Heart left ventricle (tissue), 16 donors: ENCODE measurements around the gene UBN1. TPM values are rescaled to one million over a fixed set of nuclear protein-coding genes. Genes with fewer than 3 reads are reported as not detected.

Experiments
- ATAC-seq, 4 donors: fragments of 200-7000 bp; cut with Tn5 transposase; one replicate each; pipeline ENCODE4 v1.9.1; 2020 to 2022; ENCODE audit warnings: moderate library complexity in 4 of 4, mild to moderate bottlenecking in 3 of 4, moderate number of reproducible peaks in 1 of 4
- DNase-seq, 5 donors: peaks; one replicate each; pipeline ENCODE4 v3.0.0-alpha.2; 2020
- H3K27ac ChIP-seq, 12 donors: fragments of 200-600 bp; sonication (generic) in 4 of 12; one replicate each; pipeline versions ENCODE4 v1.5.0 to v1.8.0; 2016 to 2022; ENCODE audit warnings: mild to moderate bottlenecking in 2 of 12
- H3K27me3 ChIP-seq, 9 donors: fragments of 200-600 bp; sonication (generic) in 2 of 9; one replicate each; pipeline versions ENCODE4 v1.5.1 to v1.8.0; 2016 to 2022; ENCODE audit warnings: mild to moderate bottlenecking in 3 of 9
- H3K36me3 ChIP-seq, 9 donors: fragments of 200-600 bp; sonication (generic) in 2 of 9; one replicate each; pipeline versions ENCODE4 v1.5.0 to v1.8.0; 2018 to 2022; ENCODE audit warnings: mild to moderate bottlenecking in 2 of 9
- H3K4me1 ChIP-seq, 12 donors: fragments of 200-600 bp; sonication (generic) in 4 of 12; one replicate each; pipeline versions ENCODE4 v1.5.0 to v1.8.0; 2016 to 2022; ENCODE audit warnings: mild to moderate bottlenecking in 3 of 12
- H3K4me3 ChIP-seq, 12 donors: fragments of 200-600 bp; sonication (generic) in 4 of 12; one replicate each; pipeline versions ENCODE4 v1.5.0 to v1.8.0; 2017 to 2022; ENCODE audit warnings: mild to moderate bottlenecking in 9 of 12, moderate library complexity in 4 of 12
- H3K9me3 ChIP-seq, 12 donors: fragments of 200-600 bp; sonication (generic) in 4 of 12; one replicate each; pipeline versions ENCODE4 v1.5.0 to v1.8.0; 2016 to 2022; ENCODE audit warnings: mild to moderate bottlenecking in 1 of 12
- POLR2A ChIP-seq, 2 donors: fragments of 450-650 bp; IDR thresholded peaks; one replicate each; pipeline ENCODE4 v1.6.1; 2017; ENCODE audit warnings: antibody characterized with exemption in 2 of 2, mild to moderate bottlenecking in 2 of 2, moderate library complexity in 2 of 2
- WGBS, 4 donors: extraction: QIAGEN DNeasy Blood & Tissue Kit in 2 of 4; methylation state at CpG; one replicate each; pipeline versions ENCODE4 v1.1.5 to v1.1.7; 2013 to 2018; 5-methylcytosine and 5-hydroxymethylcytosine counted together
- intact Hi-C, 10 donors: fragments of 100-400 bp; cut with DNase I; formaldehyde crosslinking; loops; one replicate each; pipeline versions ENCODE4 v1.11.1 to v1.14.2; 2022
- polyA plus RNA-seq, 2 donors: library from polyadenylated mRNA; stranded (reverse); fragments of 200-250 nt; gene quantifications; one replicate each; pipeline ENCODE4 v1.2.3, GENCODE V29; 2013
- total RNA-seq, 9 donors: library from RNA; depleted of rRNA in 2 of 9; stranded (reverse); fragments of >200 nt in 2 of 9; fragmentation: NEBNext Ultra II Directional in 3 of 9; extraction: Animal tissue kit (Norgen Biotek cat#: 25700) in 3 of 9; gene quantifications; one replicate each; pipeline versions ENCODE4 v1.1.0 to v1.2.4, GENCODE V29; 2016 to 2023
- TF ChIP-seq, protein P1 (sequence below), 12 donors: fragments of 200-600 bp; sonication (generic) in 4 of 12; IDR thresholded peaks; one replicate each; pipeline versions ENCODE4 v1.5.0 to v1.8.0; 2018 to 2022; ENCODE audit warnings: antibody characterized with exemption in 12 of 12, mild to moderate bottlenecking in 5 of 12
- donor health status: ischemic (EF 13 %, LVEDD 7.1; RV severe dilation, severe dysfunction).
- donor health status: healthy with polysubstance abuse.
- donor health status: DM: no; HTN: yes; CAD: no.
- donor health status: DM: no; HTN: no; CAD: no.
- donor health status: ischemic (EF 25% LVEDD 6.9; RV normal size, moderate dysfunction).
- donor health status: ischemic (EF 25% LVEDD 5.7; RV mildly dilated, moderate dysfunction).
- donor health status: healthy.
- donor health status: DM: yes; HTN: yes; CAD: no.
- donor health status: ischemic (EF 35%, LVEDD 5.7; RV mildly dilated, moderate dysfunction).
- donor health status: nonischemic (EF 11% LVEDD 7.7; RV severe dilation, severe dysfunction).
- donor health status: DM: yes; HTN: yes; CAD: no.
- donor health status: PGD.
- donor health status: ischemic (EF 29% LVEDD 5.4; RV normal size, mild dysfunction).
- donor health status: nonischemic (EF 23%, LVEDD 6.1; RV moderate dilation, normal function).

The UBN1 gene
- total and polyA plus RNA-seq, 11 donors, result 20.3 to 77.9 (median 32.7) TPM

DNA sequence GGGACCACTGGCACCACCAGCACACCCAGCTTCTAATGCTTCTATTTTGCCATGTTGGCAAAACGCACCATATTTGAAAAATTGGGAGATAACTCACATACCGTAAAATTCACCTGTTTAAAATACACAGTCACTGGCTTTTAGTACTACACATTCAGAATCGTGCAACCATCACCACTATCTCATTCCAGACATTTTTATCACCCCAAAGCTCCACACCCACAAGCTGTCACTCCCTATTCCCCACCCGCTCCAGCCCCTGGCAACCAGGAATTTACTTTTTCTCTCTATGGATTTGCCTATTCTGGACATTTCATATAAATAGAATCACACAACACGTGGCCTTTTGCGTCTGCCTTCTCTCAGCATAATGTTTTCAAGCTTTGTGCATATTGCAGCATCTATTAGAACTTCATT lies 64.7 kb downstream of the UBN1 start:
- no peak overlapping the region for H3K4me3 ChIP-seq
- 61 to 74% (median 68%) methylated on average over 6 of the region's 6 CpGs for WGBS, 4 donors
- H3K27me3 ChIP-seq, result no peaks in the 10 kb centered on the region
- TF ChIP-seq, protein P1, sequence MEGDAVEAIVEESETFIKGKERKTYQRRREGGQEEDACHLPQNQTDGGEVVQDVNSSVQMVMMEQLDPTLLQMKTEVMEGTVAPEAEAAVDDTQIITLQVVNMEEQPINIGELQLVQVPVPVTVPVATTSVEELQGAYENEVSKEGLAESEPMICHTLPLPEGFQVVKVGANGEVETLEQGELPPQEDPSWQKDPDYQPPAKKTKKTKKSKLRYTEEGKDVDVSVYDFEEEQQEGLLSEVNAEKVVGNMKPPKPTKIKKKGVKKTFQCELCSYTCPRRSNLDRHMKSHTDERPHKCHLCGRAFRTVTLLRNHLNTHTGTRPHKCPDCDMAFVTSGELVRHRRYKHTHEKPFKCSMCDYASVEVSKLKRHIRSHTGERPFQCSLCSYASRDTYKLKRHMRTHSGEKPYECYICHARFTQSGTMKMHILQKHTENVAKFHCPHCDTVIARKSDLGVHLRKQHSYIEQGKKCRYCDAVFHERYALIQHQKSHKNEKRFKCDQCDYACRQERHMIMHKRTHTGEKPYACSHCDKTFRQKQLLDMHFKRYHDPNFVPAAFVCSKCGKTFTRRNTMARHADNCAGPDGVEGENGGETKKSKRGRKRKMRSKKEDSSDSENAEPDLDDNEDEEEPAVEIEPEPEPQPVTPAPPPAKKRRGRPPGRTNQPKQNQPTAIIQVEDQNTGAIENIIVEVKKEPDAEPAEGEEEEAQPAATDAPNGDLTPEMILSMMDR (IDR thresholded peaks at IDR 0.05), result no peak
- TF ChIP-seq POLR2A (IDR thresholded peaks at IDR 0.05), result no peak
- H3K9me3 ChIP-seq, result no peaks in the 10 kb centered on the region
- DNase-seq (no peak), ATAC-seq (no peak)
- intact Hi-C loops, result no loop called here
- no peaks in the 10 kb centered on the region for H3K36me3 ChIP-seq
- H3K4me1 ChIP-seq, result no peaks in the 10 kb centered on the region
- H3K27ac ChIP-seq, result no peak overlapping the region

DNA sequence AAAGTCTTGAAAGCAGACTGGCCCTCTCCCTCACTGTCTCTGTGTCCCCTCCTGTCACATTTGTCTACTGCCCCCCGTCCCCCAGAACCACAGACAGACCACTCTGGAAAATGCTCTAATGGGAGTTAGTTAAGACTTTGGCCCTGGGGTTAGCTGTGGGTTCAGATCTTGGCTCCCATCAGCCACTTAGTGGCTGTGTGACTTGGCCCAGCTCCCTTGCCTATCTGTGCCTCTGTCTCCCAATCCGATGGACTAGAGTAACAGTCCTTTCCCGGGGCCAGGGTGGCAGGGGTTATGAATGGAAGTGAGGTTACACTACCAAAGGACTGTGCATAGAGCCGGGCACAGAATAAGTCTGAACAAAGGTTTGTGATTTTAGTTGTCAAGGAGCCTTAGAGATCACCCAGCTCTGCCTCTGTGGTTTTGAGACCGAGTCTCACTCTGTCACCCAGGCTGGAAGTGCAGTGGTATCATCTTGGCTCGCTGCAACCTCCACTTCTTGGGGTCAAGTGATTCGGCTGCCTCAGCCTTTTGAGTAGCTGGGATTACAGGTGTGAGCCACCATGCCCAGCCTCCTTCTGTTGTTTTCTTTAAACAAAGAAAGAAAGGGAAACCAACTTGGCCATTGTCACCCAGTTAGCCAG lies 66.0 kb downstream of the UBN1 start:
- H3K9me3 ChIP-seq, result no peaks in the 10 kb centered on the region
- H3K27me3 ChIP-seq, result no peaks in the 10 kb centered on the region
- 71 to 82% (median 74%) methylated on average over 7 of the region's 7 CpGs for WGBS, 4 donors
- intact Hi-C loops, result no loop called here
- no peak for DNase-seq
- no peaks in the 10 kb centered on the region for H3K36me3 ChIP-seq
- H3K27ac ChIP-seq, result no peak overlapping the region
- no peak overlapping the region for H3K4me3 ChIP-seq
- no peak for ATAC-seq
- H3K4me1 ChIP-seq, result no peaks in the 10 kb centered on the region
- TF ChIP-seq, protein P1 (IDR thresholded peaks at IDR 0.05), result no peak
- no peak for TF ChIP-seq POLR2A (IDR thresholded peaks at IDR 0.05)

DNA sequence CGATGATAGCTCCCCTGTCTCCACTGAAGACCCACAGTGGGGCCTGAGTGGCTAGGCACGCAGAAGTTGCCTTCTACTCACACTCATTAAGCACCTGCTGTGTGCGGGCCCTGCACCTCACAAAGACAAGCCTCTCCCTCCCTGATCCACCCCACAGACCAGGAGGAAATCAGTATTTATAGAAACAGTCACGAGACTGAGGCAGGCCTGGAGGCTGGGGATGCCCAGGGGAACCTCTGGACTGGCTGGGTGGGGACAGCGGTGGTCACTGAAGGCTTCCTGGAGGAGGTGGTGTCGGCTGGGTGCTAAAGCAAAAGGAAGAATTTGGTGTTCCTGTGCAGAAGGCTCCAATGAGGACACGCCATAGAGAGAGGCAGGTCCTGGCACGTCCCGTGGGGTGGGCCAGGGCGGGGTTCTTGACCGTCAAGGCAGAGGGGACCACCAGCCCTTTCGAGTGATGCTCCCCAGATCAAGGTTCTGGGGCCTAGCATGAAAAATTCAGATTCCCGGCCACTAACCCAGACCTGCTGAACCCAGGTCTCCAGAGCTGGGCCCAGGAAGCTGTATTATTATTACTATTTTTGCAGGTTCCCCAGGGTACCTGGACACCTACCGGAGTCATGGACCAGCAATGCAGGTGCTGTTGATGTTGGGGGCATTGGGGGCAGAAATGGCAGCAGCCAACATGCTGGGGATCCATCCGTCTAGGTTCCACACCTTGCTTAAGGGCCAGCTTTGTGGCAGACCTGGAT lies 66.7 kb downstream of the UBN1 start:
- DNase-seq, result no peak
- H3K4me3 ChIP-seq, result no peak overlapping the region
- no peaks in the 10 kb centered on the region for H3K36me3 ChIP-seq
- no peaks in the 10 kb centered on the region for H3K27me3 ChIP-seq
- WGBS, 4 donors, result 82 to 87% (median 86%) methylated on average over 15 of the region's 15 CpGs
- H3K4me1 ChIP-seq, result no peaks in the 10 kb centered on the region
- no peak overlapping the region for H3K27ac ChIP-seq
- intact Hi-C loops, result no loop called here
- no peak for ATAC-seq
- H3K9me3 ChIP-seq, result no peaks in the 10 kb centered on the region
- TF ChIP-seq POLR2A (IDR thresholded peaks at IDR 0.05), result no peak
- TF ChIP-seq, protein P1 (IDR thresholded peaks at IDR 0.05), result no peak

DNA sequence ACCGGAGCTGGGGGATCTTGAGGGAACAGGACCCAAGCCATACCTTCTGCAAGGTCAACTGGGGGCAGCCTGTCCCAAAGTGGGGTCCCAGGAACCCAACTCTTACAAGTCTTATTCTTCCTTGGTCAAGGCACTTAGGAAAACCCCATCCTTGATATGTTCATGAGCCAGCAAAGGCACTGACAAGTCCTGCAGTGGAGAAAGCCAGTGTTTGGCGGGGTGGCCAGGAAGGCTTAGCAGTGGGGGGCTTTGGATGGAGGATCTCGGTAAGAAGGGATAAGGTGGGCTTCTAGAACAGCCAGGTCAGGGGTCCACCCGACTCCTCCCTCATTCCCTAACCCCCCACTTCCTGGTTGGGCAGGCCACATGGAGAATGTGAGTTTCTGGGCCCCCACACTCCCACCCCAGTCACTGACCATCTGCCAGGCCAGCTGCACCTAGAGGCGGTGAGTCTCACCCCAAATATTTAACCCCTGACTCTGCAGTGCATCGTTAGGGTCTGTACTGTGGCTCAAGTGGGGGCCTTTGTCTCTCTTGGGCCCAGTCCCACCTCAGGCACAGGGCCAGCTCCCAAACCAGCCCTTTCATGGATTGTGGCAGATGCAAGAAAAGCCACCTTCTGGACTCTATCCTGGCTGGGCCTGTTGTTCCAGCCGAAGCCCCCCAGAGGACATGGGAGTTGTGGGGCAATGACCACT lies 67.4 kb downstream of the UBN1 start:
- no peaks in the 10 kb centered on the region for H3K4me1 ChIP-seq
- ATAC-seq (no peak), DNase-seq (no peak)
- H3K27ac ChIP-seq, result no peak overlapping the region
- no peaks in the 10 kb centered on the region for H3K27me3 ChIP-seq
- intact Hi-C loops, result no loop called here
- no peak overlapping the region for H3K4me3 ChIP-seq
- TF ChIP-seq, protein P1 (IDR thresholded peaks at IDR 0.05), result no peak
- TF ChIP-seq POLR2A (IDR thresholded peaks at IDR 0.05), result no peak
- no peaks in the 10 kb centered on the region for H3K36me3 ChIP-seq
- WGBS, 4 donors, result 88 to 94% (median 88%) methylated on average over 6 to 7 of the region's 7 CpGs
- H3K9me3 ChIP-seq, result no peaks in the 10 kb centered on the region
